Heart left ventricle (tissue), 13 donors: ENCODE data around the gene CASP4.

ENCODE experiments used
- POLR2A ChIP-seq, 2 donors: fragments of 450-650 bp; IDR thresholded peaks; one replicate each; pipeline ENCODE4 v1.6.1; 2017; ENCODE audit warnings: antibody characterized with exemption in 2 of 2, mild to moderate bottlenecking in 2 of 2, moderate library complexity in 2 of 2
- TF ChIP-seq, protein P1 (sequence below), 12 donors: fragments of 200-600 bp; sonication (generic) in 4 of 12; IDR thresholded peaks; one replicate each; pipeline versions ENCODE4 v1.5.0 to v1.8.0; 2018 to 2022; ENCODE audit warnings: antibody characterized with exemption in 12 of 12, mild to moderate bottlenecking in 5 of 12
- donor health status: ischemic (EF 13 %, LVEDD 7.1; RV severe dilation, severe dysfunction).
- donor health status: DM: no; HTN: yes; CAD: no.
- donor health status: DM: no; HTN: no; CAD: no.
- donor health status: ischemic (EF 25% LVEDD 6.9; RV normal size, moderate dysfunction).
- donor health status: ischemic (EF 25% LVEDD 5.7; RV mildly dilated, moderate dysfunction).
- donor health status: ischemic (EF 35%, LVEDD 5.7; RV mildly dilated, moderate dysfunction).
- donor health status: nonischemic (EF 11% LVEDD 7.7; RV severe dilation, severe dysfunction).
- donor health status: DM: yes; HTN: yes; CAD: no.
- donor health status: PGD.
- donor health status: ischemic (EF 29% LVEDD 5.4; RV normal size, mild dysfunction).
- donor health status: nonischemic (EF 23%, LVEDD 6.1; RV moderate dilation, normal function).

DNA sequence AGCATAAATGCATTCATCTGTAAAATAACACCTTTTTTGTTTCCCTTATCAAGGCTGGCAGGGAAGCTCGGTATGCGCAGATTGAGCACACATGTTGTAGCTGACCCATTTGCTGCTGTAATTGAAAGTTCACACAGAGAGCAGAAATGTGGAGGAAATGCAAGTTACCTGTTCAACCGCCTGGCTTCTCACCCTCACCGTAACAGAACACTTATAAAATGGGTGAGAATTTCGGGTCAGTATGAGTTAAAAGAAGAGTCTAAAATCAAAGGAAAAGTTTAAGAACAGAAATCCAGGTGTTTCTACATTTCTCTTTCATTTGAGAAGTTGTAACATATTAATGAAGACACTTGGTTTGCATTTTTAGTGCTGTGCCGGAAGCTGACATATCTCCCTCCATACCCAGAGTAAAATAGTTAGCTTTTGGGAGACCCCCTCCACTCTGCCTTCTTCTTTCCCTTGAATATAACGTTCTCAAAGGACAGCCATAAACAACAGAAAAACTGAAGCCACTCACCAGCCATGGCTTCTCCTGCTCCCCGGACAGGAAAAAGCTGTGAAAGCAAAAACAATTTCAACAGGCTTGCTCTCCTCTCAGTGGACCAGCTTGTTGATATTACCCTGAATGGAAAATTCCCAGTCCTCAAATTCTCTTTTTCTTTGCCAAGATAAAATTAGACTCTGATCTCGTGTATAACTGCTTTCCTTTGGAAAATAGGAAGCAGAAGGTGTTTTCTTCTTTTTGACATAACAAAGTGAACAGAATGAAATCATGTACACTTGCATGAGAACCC is 70.3 kb downstream of the CASP4 start, which contains the start of gene CASP12:
- no peak for TF ChIP-seq POLR2A (IDR thresholded peaks at IDR 0.05)
- TF ChIP-seq, protein P1, sequence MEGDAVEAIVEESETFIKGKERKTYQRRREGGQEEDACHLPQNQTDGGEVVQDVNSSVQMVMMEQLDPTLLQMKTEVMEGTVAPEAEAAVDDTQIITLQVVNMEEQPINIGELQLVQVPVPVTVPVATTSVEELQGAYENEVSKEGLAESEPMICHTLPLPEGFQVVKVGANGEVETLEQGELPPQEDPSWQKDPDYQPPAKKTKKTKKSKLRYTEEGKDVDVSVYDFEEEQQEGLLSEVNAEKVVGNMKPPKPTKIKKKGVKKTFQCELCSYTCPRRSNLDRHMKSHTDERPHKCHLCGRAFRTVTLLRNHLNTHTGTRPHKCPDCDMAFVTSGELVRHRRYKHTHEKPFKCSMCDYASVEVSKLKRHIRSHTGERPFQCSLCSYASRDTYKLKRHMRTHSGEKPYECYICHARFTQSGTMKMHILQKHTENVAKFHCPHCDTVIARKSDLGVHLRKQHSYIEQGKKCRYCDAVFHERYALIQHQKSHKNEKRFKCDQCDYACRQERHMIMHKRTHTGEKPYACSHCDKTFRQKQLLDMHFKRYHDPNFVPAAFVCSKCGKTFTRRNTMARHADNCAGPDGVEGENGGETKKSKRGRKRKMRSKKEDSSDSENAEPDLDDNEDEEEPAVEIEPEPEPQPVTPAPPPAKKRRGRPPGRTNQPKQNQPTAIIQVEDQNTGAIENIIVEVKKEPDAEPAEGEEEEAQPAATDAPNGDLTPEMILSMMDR (IDR thresholded peaks at IDR 0.05), result no peak
